A549 (cell line): ENCODE results near the gene DNAJC5. TPM values are rescaled to one million over a fixed set of nuclear protein-coding genes. Genes with fewer than 3 reads are reported as not detected.

Source experiments
- ATAC-seq, 2 experiments: fragments of 200-7000 bp in 1 of 2; fragments of >200 bp in 1 of 2; cut with Nextera tagmentation in 1 of 2; cut with Tn5 transposase in 1 of 2; 3 replicates each; pipeline versions ENCODE4 v1.8.0 to v1.9.1; 2018 to 2020; ENCODE audit warnings: mild to moderate bottlenecking in 1 of 2, moderate library complexity in 1 of 2
- CTCF ChIA-PET: fragments of 300-600 bp; sonication (Branson Sonifier 250); formaldehyde crosslinking; extraction: SDS; loops from one replicate; lab custom pipeline; 2021; ENCODE audit warnings: antibody characterized with exemption, inconsistent platforms; lab: Yijun Ruan, JAX
- POLR2A ChIA-PET: fragments of 350-600 bp; formaldehyde crosslinking; extraction: SDS; loops from one replicate; lab custom pipeline; 2021; ENCODE audit warnings: antibody characterized with exemption, inconsistent platforms; lab: Yijun Ruan, JAX
- DNase-seq, 2 experiments: peaks; one replicate each; pipeline versions ENCODE4 v3.0.0 to v3.0.0-alpha.2; 2011 to 2016; ENCODE audit warnings: low read depth in 1 of 2, low spot score in 1 of 2
- FAIRE-seq: peaks from 2 replicates; lab custom pipeline; 2011; peaks lifted over from hg19 to GRCh38; lab: Jason Lieb, UNC
- H3K27ac ChIP-seq, 2 experiments: fragments of >200 bp; sonication (Bioruptor Twin); formaldehyde crosslinking; 3 replicates each; pipeline ENCODE4 v1.5.1; 2016 to 2017
- H3K4me1 ChIP-seq: fragments of >200 bp; sonication (Bioruptor Twin); formaldehyde crosslinking; 3 replicates; pipeline ENCODE4 v1.6.1; 2016
- H3K4me2 ChIP-seq: fragments of >200 bp; sonication (Bioruptor Twin); formaldehyde crosslinking; 3 replicates; pipeline ENCODE4 v1.6.1; 2016
- H3K4me3 ChIP-seq: fragments of >200 bp; sonication (Bioruptor Twin); formaldehyde crosslinking; 3 replicates; pipeline ENCODE4 v1.5.1; 2016
- H3K9me3 ChIP-seq: fragments of >200 bp; sonication (Bioruptor Twin); formaldehyde crosslinking; 3 replicates; pipeline ENCODE4 v1.6.1; 2016
- CBX2 ChIP-seq: fragments of 200-600 bp; sonication (generic); IDR thresholded peaks from 2 replicates; pipeline ENCODE4 v1.6.1; 2016; ENCODE audit warnings: low read depth, mild to moderate bottlenecking, borderline replicate concordance
- ELK1 ChIP-seq: fragments of 150-350 bp; IDR thresholded peaks from 2 replicates; pipeline ENCODE4 v1.6.1; 2014; ENCODE audit warnings: low read depth, mild to moderate bottlenecking, low read length
- EP300 ChIP-seq, 2 experiments: fragments of >200 bp; sonication (Bioruptor Twin); formaldehyde crosslinking; IDR thresholded peaks; 2 replicates in 1 of 2; 3 replicates in 1 of 2; pipeline ENCODE4 v1.6.1; 2016 to 2017
- ESRRA ChIP-seq: fragments of 150-350 bp; IDR thresholded peaks from 2 replicates; pipeline ENCODE4 v1.6.1; 2014; ENCODE audit warnings: mild to moderate bottlenecking, low read length, borderline replicate concordance
- FOXS1 ChIP-seq: fragments of 250-450 bp; sonication (Bioruptor Pico); IDR thresholded peaks from 2 replicates; pipeline ENCODE4 v1.5.0; 2020; ENCODE audit warnings: mild to moderate bottlenecking, moderate library complexity
- GATA3 ChIP-seq: IDR thresholded peaks from 2 replicates; pipeline ENCODE4 v1.6.1; 2012; ENCODE audit warnings: borderline replicate concordance
- HES2 ChIP-seq: fragments of >200 bp; sonication (Bioruptor Twin); formaldehyde crosslinking; IDR thresholded peaks from 2 replicates; pipeline ENCODE4 v1.6.1; 2016
- HMGXB4 ChIP-seq: fragments of 250-450 bp; sonication (Bioruptor Pico); IDR thresholded peaks from 2 replicates; pipeline ENCODE4 v1.5.0; 2021; ENCODE audit warnings: mild to moderate bottlenecking, moderate library complexity, borderline replicate concordance
- HOXA7 ChIP-seq: fragments of 250-450 bp; sonication (Bioruptor Pico); IDR thresholded peaks from 2 replicates; pipeline ENCODE4 v1.5.0; 2020; ENCODE audit warnings: mild to moderate bottlenecking, moderate library complexity
- JUNB ChIP-seq: fragments of >200 bp; sonication (Bioruptor Twin); formaldehyde crosslinking; IDR thresholded peaks from 2 replicates; pipeline ENCODE4 v1.6.1; 2016
- MAZ ChIP-seq: fragments of 150-350 bp; IDR thresholded peaks from 2 replicates; pipeline ENCODE4 v1.6.1; 2014; ENCODE audit warnings: antibody characterized with exemption, low read depth, low read length, borderline replicate concordance
- NPAS2 ChIP-seq: fragments of 250-450 bp; sonication (Bioruptor Pico); IDR thresholded peaks from 2 replicates; pipeline ENCODE4 v1.8.0; 2022; ENCODE audit warnings: mild to moderate bottlenecking, moderate library complexity, borderline replicate concordance
- RARB ChIP-seq: fragments of 250-450 bp; sonication (Bioruptor Pico); IDR thresholded peaks from 2 replicates; pipeline ENCODE4 v1.8.0; 2021; ENCODE audit warnings: mild to moderate bottlenecking, moderate library complexity
- TFCP2L1 ChIP-seq: fragments of 250-450 bp; sonication (Bioruptor Pico); IDR thresholded peaks from 2 replicates; pipeline ENCODE4 v1.5.0; 2021; ENCODE audit warnings: mild to moderate bottlenecking
- ZNF302 ChIP-seq: fragments of 250-450 bp; sonication (Bioruptor Pico); IDR thresholded peaks from 2 replicates; pipeline ENCODE4 v1.9.0; 2021; ENCODE audit warnings: inconsistent platforms, mild to moderate bottlenecking, moderate library complexity
- WGBS: methylation state at CpG from one replicate; pipeline ENCODE4 v1.1.6; 2017; ENCODE audit errors: missing lambda C conversion rate; 5-methylcytosine and 5-hydroxymethylcytosine counted together
- polyA plus RNA-seq, 4 experiments: library from polyadenylated mRNA; depleted of rRNA in 3 of 4; stranded (reverse); fragments of >200 nt; fragmentation: RNase III in 1 of 4; extraction: RNeasy Plus Mini Kit Qiagen cat#74134 plus additional on column Dnase treatment in 1 of 4; gene quantifications; 2 replicates in 3 of 4; 3 replicates in 1 of 4; pipeline ENCODE4 v1.2.3, GENCODE V29; 2011 to 2017
- small RNA-seq, 6 experiments: library from RNA; depleted of rRNA; stranded (forward); fragments of <200 nt; gene quantifications; one replicate each; pipeline ENCODE3, GENCODE V24; 2012

The DNAJC5 gene
- polyA plus RNA-seq, 2 of the 4 experiments (the other 2 are of a cell fraction): 20.4 to 23.2 TPM

DNA sequence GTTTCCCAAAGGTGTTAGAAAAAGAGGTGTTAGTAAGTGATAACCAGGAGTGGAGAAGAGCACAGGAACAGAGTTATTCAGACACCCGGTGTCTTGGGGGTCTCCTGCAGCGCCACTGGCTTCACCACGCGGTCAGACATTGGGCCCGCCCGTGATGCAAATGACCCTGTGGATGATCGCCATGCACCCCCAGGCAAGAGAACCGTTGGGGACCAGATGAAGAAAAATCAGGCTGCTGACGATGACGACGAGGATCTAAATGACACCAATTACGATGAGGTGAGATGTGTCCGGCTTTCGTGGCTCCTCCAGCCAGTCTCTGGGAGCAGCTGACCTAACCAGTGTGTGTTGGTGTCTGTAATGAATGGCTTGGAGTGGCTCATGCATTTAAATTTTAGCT is 88.0 kb downstream of the DNAJC5 start:
- H3K4me2 ChIP-seq: peak overlapping the region; percentile 87; the same call in 1 of the 3 replicates
- CTCF ChIA-PET: interaction anchor here (0.7 to 3.2 kb wide), 5 partner anchors 9 to 87 kb away, joined by 3 to 20 read pairs (median 6); no protein-coding TSS in a partner anchor
- 94% methylated on average over 14 of the region's 14 CpGs for WGBS
- H3K4me3 ChIP-seq: no peak overlapping the region
- POLR2A ChIA-PET: interaction anchor here (0.6 to 1.6 kb wide), 2 partner anchors 55 to 118 kb away, joined by 3 to 5 read pairs; partner anchors contain the start of gene TPD52L2
- H3K27ac ChIP-seq: no peak overlapping the region
- DNase-seq: no peak
- H3K4me1 ChIP-seq: peaks cover 24% of the 10 kb centered on the region
- FAIRE-seq: no peak
- H3K9me3 ChIP-seq: no peaks in the 10 kb centered on the region
- ATAC-seq: no peak
- TF ChIP-seq JUNB (no peak), ELK1 (no peak), ESRRA (no peak), MAZ (no peak), HMGXB4 (no peak), NPAS2 (CRISPR knock-in tag) (no peak), ZNF302 (CRISPR knock-in tag) (no peak), HOXA7 (CRISPR knock-in tag) (no peak), TFCP2L1 (CRISPR knock-in tag) (no peak), CBX2 (no peak), EP300 (IDR thresholded peaks at IDR 0.05) (no peak), RARB (CRISPR knock-in tag) (no peak), FOXS1 (CRISPR knock-in tag) (no peak), GATA3 (no peak), HES2 (no peak)
- TF ChIP-seq, all 56 proteins: peak for 0

Small RNAs within 50 kb of the gene (small RNA-seq; reads per million reads assigned to genes)
- 0 reads per million in 6 experiments for gene MIR647
- 0 reads per million in 6 experiments for gene MIR941-2
- 0 reads per million in 6 experiments for gene MIR941-4
- 0 reads per million in 6 experiments for gene MIR941-5
- 0 to 36.5 (median 0.52) reads per million in 6 experiments for gene RNU1-134P

Other genes starting within 250 kb of the DNAJC5 start
- gene STMN3, start 241.7 kb upstream of the DNAJC5 start, polyA plus RNA-seq (2011; rRNA removed): 2.5 and 2.8 TPM in 2 replicates
- gene STMN3, start 241.7 kb upstream of the DNAJC5 start, polyA plus RNA-seq (2017; fragmentation: RNase III; extraction: RNeasy Plus Mini Kit Qiagen cat#74134 plus additional on column Dnase treatment): 3.2 to 5.0 TPM (median 3.8 TPM) in 3 replicates
- 12.6 and 13.5 TPM in 2 replicates for gene RTEL1, start 236.8 kb upstream of the DNAJC5 start, polyA plus RNA-seq (2011; rRNA removed)
- 10.7 to 11.6 TPM (median 11.3 TPM) in 3 replicates for gene RTEL1, start 236.8 kb upstream of the DNAJC5 start, polyA plus RNA-seq (2017; fragmentation: RNase III; extraction: RNeasy Plus Mini Kit Qiagen cat#74134 plus additional on column Dnase treatment)
- gene TNFRSF6B, start 198.5 kb upstream of the DNAJC5 start, polyA plus RNA-seq (2011; rRNA removed): 0.20 and 0.22 TPM in 2 replicates
- 0.63 to 0.69 TPM (median 0.66 TPM) in 3 replicates for gene TNFRSF6B, start 198.5 kb upstream of the DNAJC5 start, polyA plus RNA-seq (2017; fragmentation: RNase III; extraction: RNeasy Plus Mini Kit Qiagen cat#74134 plus additional on column Dnase treatment)
- 14.1 and 25.1 TPM in 2 replicates for gene ARFRP1, start 187.2 kb upstream of the DNAJC5 start, polyA plus RNA-seq (2011; rRNA removed)
- gene ARFRP1, start 187.2 kb upstream of the DNAJC5 start, polyA plus RNA-seq (2017; fragmentation: RNase III; extraction: RNeasy Plus Mini Kit Qiagen cat#74134 plus additional on column Dnase treatment): 29.7 to 33.2 TPM (median 31.1 TPM) in 3 replicates
- 9.2 and 9.5 TPM in 2 replicates for gene ZGPAT, start 187.1 kb upstream of the DNAJC5 start, polyA plus RNA-seq (2011; rRNA removed)
- gene ZGPAT, start 187.1 kb upstream of the DNAJC5 start, polyA plus RNA-seq (2017; fragmentation: RNase III; extraction: RNeasy Plus Mini Kit Qiagen cat#74134 plus additional on column Dnase treatment): 22.6 to 25.6 TPM (median 23.9 TPM) in 3 replicates
- 2.5 and 2.8 TPM in 2 replicates for gene LIME1, start 158.5 kb upstream of the DNAJC5 start, polyA plus RNA-seq (2011; rRNA removed)
- gene LIME1, start 158.5 kb upstream of the DNAJC5 start, polyA plus RNA-seq (2017; fragmentation: RNase III; extraction: RNeasy Plus Mini Kit Qiagen cat#74134 plus additional on column Dnase treatment): 5.9 to 7.2 TPM (median 6.5 TPM) in 3 replicates
- gene SLC2A4RG, start 155.3 kb upstream of the DNAJC5 start, polyA plus RNA-seq (2011; rRNA removed): 22.5 and 28.1 TPM in 2 replicates
- gene SLC2A4RG, start 155.3 kb upstream of the DNAJC5 start, polyA plus RNA-seq (2017; fragmentation: RNase III; extraction: RNeasy Plus Mini Kit Qiagen cat#74134 plus additional on column Dnase treatment): 59.6 to 64.7 TPM (median 64.6 TPM) in 3 replicates
- 0.17 and 0.26 TPM in 2 replicates for gene ZBTB46, start 63.9 kb upstream of the DNAJC5 start, polyA plus RNA-seq (2011; rRNA removed)
- gene ZBTB46, start 63.9 kb upstream of the DNAJC5 start, polyA plus RNA-seq (2017; fragmentation: RNase III; extraction: RNeasy Plus Mini Kit Qiagen cat#74134 plus additional on column Dnase treatment): 0.32 to 0.43 TPM (median 0.42 TPM) in 3 replicates
- not detected in 2 replicates for gene ABHD16B, start 33.6 kb upstream of the DNAJC5 start, polyA plus RNA-seq (2011; rRNA removed)
- not detected in 3 replicates for gene ABHD16B, start 33.6 kb upstream of the DNAJC5 start, polyA plus RNA-seq (2017; fragmentation: RNase III; extraction: RNeasy Plus Mini Kit Qiagen cat#74134 plus additional on column Dnase treatment)
- gene TPD52L2, start 29.9 kb upstream of the DNAJC5 start, polyA plus RNA-seq (2011; rRNA removed): 86.3 and 93.9 TPM in 2 replicates
- 94.1 to 102 TPM (median 99.0 TPM) in 3 replicates for gene TPD52L2, start 29.9 kb upstream of the DNAJC5 start, polyA plus RNA-seq (2017; fragmentation: RNase III; extraction: RNeasy Plus Mini Kit Qiagen cat#74134 plus additional on column Dnase treatment)
- 19.1 and 21.6 TPM in 2 replicates for gene UCKL1, start 61.3 kb downstream of the DNAJC5 start, polyA plus RNA-seq (2011; rRNA removed)
- 30.4 to 32.5 TPM (median 31.8 TPM) in 3 replicates for gene UCKL1, start 61.3 kb downstream of the DNAJC5 start, polyA plus RNA-seq (2017; fragmentation: RNase III; extraction: RNeasy Plus Mini Kit Qiagen cat#74134 plus additional on column Dnase treatment)
- gene ZNF512B, start 74.8 kb downstream of the DNAJC5 start, polyA plus RNA-seq (2011; rRNA removed): 2.1 and 3.2 TPM in 2 replicates
- gene ZNF512B, start 74.8 kb downstream of the DNAJC5 start, polyA plus RNA-seq (2017; fragmentation: RNase III; extraction: RNeasy Plus Mini Kit Qiagen cat#74134 plus additional on column Dnase treatment): 14.4 to 17.6 TPM (median 16.8 TPM) in 3 replicates
- gene SAMD10, start 84.5 kb downstream of the DNAJC5 start, polyA plus RNA-seq (2011; rRNA removed): not detected in 2 replicates
- not detected in 3 replicates for gene SAMD10, start 84.5 kb downstream of the DNAJC5 start, polyA plus RNA-seq (2017; fragmentation: RNase III; extraction: RNeasy Plus Mini Kit Qiagen cat#74134 plus additional on column Dnase treatment)
- 42.8 and 47.5 TPM in 2 replicates for gene PRPF6, start 86.0 kb downstream of the DNAJC5 start, polyA plus RNA-seq (2011; rRNA removed)
- gene PRPF6, start 86.0 kb downstream of the DNAJC5 start, polyA plus RNA-seq (2017; fragmentation: RNase III; extraction: RNeasy Plus Mini Kit Qiagen cat#74134 plus additional on column Dnase treatment): 47.2 to 48.9 TPM (median 48.7 TPM) in 3 replicates
- gene C20orf204, start 141.1 kb downstream of the DNAJC5 start, polyA plus RNA-seq (2011; rRNA removed): 0.13 and 0.21 TPM in 2 replicates
- 0.49 to 0.69 TPM (median 0.59 TPM) in 3 replicates for gene C20orf204, start 141.1 kb downstream of the DNAJC5 start, polyA plus RNA-seq (2017; fragmentation: RNase III; extraction: RNeasy Plus Mini Kit Qiagen cat#74134 plus additional on column Dnase treatment)
- 0.13 and 0.19 TPM in 2 replicates for gene SOX18, start 154.5 kb downstream of the DNAJC5 start, polyA plus RNA-seq (2011; rRNA removed)
- gene SOX18, start 154.5 kb downstream of the DNAJC5 start, polyA plus RNA-seq (2017; fragmentation: RNase III; extraction: RNeasy Plus Mini Kit Qiagen cat#74134 plus additional on column Dnase treatment): 0.92 to 1.4 TPM (median 1.3 TPM) in 3 replicates
- gene TCEA2, start 168.1 kb downstream of the DNAJC5 start, polyA plus RNA-seq (2011; rRNA removed): 11.2 and 13.3 TPM in 2 replicates
- 23.3 to 34.7 TPM (median 29.8 TPM) in 3 replicates for gene TCEA2, start 168.1 kb downstream of the DNAJC5 start, polyA plus RNA-seq (2017; fragmentation: RNase III; extraction: RNeasy Plus Mini Kit Qiagen cat#74134 plus additional on column Dnase treatment)
- gene RGS19, start 184.4 kb downstream of the DNAJC5 start, polyA plus RNA-seq (2011; rRNA removed): 12.3 and 13.8 TPM in 2 replicates
- 16.1 to 18.8 TPM (median 16.5 TPM) in 3 replicates for gene RGS19, start 184.4 kb downstream of the DNAJC5 start, polyA plus RNA-seq (2017; fragmentation: RNase III; extraction: RNeasy Plus Mini Kit Qiagen cat#74134 plus additional on column Dnase treatment)
- gene OPRL1, start 185.0 kb downstream of the DNAJC5 start, polyA plus RNA-seq (2011; rRNA removed): 0.54 and 0.98 TPM in 2 replicates
- 0.83 to 1.5 TPM (median 1.2 TPM) in 3 replicates for gene OPRL1, start 185.0 kb downstream of the DNAJC5 start, polyA plus RNA-seq (2017; fragmentation: RNase III; extraction: RNeasy Plus Mini Kit Qiagen cat#74134 plus additional on column Dnase treatment)
- 0.14 TPM in 1 of 2 replicates, not detected in the other for gene LKAAEAR1, start 189.3 kb downstream of the DNAJC5 start, polyA plus RNA-seq (2011; rRNA removed)
- gene LKAAEAR1, start 189.3 kb downstream of the DNAJC5 start, polyA plus RNA-seq (2017; fragmentation: RNase III; extraction: RNeasy Plus Mini Kit Qiagen cat#74134 plus additional on column Dnase treatment): 0.49 to 0.60 TPM (median 0.56 TPM) in 3 replicates
- not detected in 2 replicates for gene NPBWR2, start 212.4 kb downstream of the DNAJC5 start, polyA plus RNA-seq (2011; rRNA removed)
- gene NPBWR2, start 212.4 kb downstream of the DNAJC5 start, polyA plus RNA-seq (2017; fragmentation: RNase III; extraction: RNeasy Plus Mini Kit Qiagen cat#74134 plus additional on column Dnase treatment): not detected in 3 replicates